ENCODE measurements around the gene B9D2.

Gene B9D2

DNA sequence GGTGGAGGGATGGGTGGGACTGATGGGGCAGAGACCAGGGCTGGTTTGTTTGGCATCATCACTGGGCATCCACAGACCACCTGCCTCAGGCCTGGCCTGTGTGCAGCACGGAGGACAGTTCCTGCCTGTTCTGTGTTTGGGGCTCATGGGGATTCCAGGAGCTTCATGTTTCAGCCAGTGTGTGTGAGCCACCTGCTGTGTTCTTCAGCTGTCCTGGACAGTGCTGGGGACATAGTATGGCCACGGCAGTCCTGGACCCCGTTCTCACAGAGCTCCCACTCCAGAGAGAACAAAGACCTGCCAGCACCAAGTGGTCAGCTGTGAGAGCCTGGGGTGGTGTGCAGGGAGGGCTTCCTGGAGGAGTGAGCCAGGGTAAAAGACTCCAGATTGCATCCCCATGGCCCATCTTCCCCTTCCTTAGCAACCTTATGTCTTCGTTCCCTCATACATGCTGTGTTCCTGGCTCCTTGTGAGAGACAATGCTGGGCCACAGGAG, 55.9 kb downstream of the B9D2 start:
- no peak for DNase-seq

GRCh38 chr19:41307090-41307875, 56.7 kb downstream of the B9D2 start:
- DNase-seq = no peak

DNA sequence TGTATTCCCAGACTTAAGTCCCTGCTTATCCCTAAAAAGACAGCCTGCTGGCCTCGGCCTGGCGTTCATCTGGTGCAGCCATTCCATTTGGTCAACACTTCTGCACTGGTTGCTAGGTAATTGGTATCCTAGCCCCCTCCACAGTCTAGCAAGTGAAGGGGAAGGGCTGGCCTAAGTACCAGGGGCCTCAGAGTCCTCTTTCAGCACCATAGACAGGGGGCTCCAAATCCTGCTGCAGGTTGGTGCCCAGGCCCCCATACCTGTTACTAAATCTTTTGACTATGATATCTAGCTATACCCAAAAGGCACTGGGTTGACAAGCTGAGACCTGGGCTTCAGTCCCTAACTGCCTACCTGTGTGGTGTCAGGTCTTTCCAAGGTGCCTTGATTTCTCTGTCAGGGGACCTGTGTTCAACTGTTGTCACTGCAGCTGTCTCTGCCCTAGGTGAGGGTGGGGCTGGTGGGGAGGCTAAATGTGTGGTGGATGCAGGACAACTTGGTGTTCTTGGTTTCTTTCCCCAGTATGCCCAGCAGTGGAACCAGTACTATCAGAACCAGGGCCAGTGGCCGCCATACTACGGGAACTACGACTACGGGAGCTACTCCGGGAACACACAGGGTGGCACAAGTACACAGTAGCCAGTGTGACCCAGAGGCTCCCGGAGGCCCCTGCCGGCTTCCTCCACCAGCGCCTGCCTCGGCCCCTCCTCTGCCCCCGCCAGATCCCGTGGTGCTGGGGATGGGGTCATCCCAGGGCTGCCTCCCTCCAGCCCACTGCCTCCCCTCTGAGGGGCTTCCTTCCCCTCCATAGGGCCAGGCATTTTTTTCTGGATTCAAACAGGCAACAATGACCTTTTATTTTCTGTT, 57.8 kb downstream of the B9D2 start:
- no peak for DNase-seq

- DNase-seq = no peak
Measured at GRCh38 chr19:41304706-41305483, 59.1 kb downstream of the B9D2 start.

Measured in midbrain (tissue), 1 donor.